Epithelial cell of proximal tubule (primary cell): Measurements from ENCODE around the gene PTPRK. TPM values are rescaled to one million over a fixed set of nuclear protein-coding genes. Genes with fewer than 3 reads are reported as not detected.
A peak's percentile ranks its signal among the peaks of the same experiment; 100 is the strongest.

Source experiments
- DNase-seq: peaks from one replicate; pipeline ENCODE4 v3.0.0-alpha.2; 2011; ENCODE audit warnings: low read depth
- H3K4me3 ChIP-seq: 2 replicates; pipeline ENCODE4 v1.5.1; 2011; ENCODE audit warnings: low read depth, mild to moderate bottlenecking, low read length
- CTCF ChIP-seq: conservative IDR thresholded peaks from 2 replicates; pipeline ENCODE4 v1.5.1; 2012; ENCODE audit warnings: low read depth, mild to moderate bottlenecking, low read length
- total RNA-seq: library from RNA; depleted of rRNA; stranded (reverse); fragments of >200 nt; gene quantifications from 2 replicates; pipeline ENCODE4 v1.2.3, GENCODE V29; 2015

PTPRK gene
- total RNA-seq, 1 donor from 2014 or later = 42.5 TPM

DNA sequence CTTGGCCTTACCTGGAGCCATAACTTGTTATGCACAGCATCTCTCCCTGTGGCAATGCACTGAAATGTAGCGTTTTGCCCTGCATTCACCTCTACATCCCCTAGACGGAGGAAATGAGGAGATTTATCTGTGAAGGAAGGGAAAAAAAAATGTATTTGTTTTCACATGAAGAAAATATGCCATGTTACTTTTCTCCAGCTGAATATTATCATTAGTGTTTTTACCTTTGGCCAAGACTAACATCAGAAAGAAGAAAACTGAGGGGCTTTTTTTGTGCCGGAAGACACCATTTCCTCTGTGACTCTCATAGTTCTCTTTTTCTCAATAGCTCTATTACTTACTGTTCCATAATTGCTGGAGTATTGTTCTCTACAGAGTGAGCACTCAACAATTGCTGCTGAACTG is 280.4 kb downstream of the PTPRK start:
- no peak for DNase-seq
- TF ChIP-seq CTCF = no peak
- no peak overlapping the region for H3K4me3 ChIP-seq

- DNase-seq = no peak
- no peak for TF ChIP-seq CTCF
- no peak overlapping the region for H3K4me3 ChIP-seq
Measured at GRCh38 chr6:128239146-128239545, 281.3 kb downstream of the PTPRK start.

- H3K4me3 ChIP-seq = no peak overlapping the region
- no peak for DNase-seq
- no peak for TF ChIP-seq CTCF
Measured at GRCh38 chr6:128238225-128238624, 282.2 kb downstream of the PTPRK start.

DNA sequence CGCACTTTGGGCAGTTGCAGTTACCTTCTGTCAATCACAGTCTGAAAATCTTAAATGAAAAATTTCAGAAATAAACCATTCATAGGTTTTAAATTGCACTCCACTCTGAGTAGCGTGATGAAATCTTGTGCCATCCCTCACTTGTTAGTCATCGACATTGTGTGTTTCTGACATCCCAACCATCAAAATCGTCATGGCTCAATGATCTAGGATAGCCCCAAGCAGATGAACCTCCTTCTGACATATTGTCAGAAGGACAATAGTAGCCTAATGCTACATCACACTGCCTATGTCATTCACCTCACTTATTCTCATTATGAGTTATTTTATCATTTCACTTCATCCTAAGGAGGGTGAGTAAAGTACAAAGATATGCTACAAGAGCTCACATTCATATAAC is 284.8 kb downstream of the PTPRK start:
- DNase-seq = peak; percentile 56
- no peak overlapping the region for H3K4me3 ChIP-seq
- no peak for TF ChIP-seq CTCF

DNA sequence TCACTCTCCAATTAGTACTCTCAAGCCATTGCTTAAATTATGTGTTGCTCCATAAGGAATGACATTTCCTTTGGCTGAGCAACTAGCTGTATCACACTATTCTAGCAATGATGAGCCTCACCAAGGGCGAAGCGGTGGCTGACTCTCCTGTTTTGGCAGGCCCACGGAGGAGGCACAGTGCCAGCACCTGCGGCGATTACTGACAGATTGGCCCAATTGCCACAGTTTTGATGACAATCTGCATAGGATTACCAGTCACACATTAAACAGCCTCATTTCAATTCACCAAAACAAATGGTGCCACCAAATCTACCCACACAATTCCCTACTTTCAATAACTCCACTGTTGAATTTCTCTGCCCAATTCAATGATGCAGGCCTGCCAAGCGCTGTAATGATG is 286.9 kb downstream of the PTPRK start:
- no peak overlapping the region for H3K4me3 ChIP-seq
- no peak for TF ChIP-seq CTCF
- no peak for DNase-seq

DNA sequence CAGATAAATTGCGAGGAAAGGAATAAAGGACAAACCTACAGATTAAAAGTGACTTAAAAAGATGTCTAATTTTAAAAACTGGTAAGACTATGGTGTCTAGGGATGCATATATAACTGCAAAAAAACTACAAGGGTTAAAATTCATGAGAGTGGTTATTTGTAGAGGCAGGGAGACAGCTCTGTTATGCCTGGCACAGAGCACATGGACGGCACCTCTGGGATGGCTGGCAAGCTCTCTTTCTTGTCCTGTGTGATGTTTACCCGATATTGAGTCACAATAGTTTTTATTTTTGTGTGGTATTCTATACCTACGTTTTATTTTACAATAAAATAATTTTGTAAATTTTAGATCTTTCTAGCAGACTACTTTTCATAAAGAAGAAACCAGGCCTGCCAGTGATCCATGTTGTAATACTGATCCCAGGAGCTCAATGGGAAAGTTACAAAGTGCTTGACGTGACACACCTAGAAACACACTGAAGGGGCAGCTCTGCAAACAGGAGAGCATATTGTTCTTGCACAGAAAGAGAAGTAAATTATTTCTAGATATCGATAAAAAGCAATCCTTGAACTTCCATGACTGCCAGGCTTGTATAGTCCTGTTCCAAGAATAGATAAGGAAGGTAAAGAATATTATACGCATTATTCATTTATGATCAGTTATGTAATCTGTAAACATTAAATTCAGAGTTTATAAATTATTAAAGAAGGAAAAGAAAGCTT is 290.0 kb downstream of the PTPRK start:
- TF ChIP-seq CTCF = no peak
- DNase-seq = no peak
- H3K4me3 ChIP-seq = no peak overlapping the region

- no peak for DNase-seq
- H3K4me3 ChIP-seq = no peak overlapping the region
- no peak for TF ChIP-seq CTCF
Measured at GRCh38 chr6:128225612-128226011, 294.8 kb downstream of the PTPRK start.
